Upper lobe of left lung (tissue), 4 donors: Measurements from ENCODE around the gene EPB41L3.

Experiments used
- CTCF ChIP-seq, 6 experiments: fragments of 450-650 bp in 4 of 6; fragments of 200-600 bp in 2 of 6; sonication (generic) in 2 of 6; IDR thresholded peaks; one replicate each; pipeline ENCODE4 v1.5.1; 2016 to 2019; ENCODE audit warnings: antibody characterized with exemption in 6 of 6
- POLR2A ChIP-seq, 4 donors: fragments of 450-650 bp; IDR thresholded peaks; one replicate each; pipeline ENCODE4 v1.5.1; 2016 to 2017; ENCODE audit warnings: antibody characterized with exemption in 4 of 4, mild to moderate bottlenecking in 2 of 4
- POLR2AphosphoS5 ChIP-seq, 2 donors: sonication (generic); formaldehyde crosslinking; IDR thresholded peaks; one replicate each; pipeline ENCODE4 v1.5.1; 2017; ENCODE audit warnings: antibody characterized with exemption in 2 of 2

DNA sequence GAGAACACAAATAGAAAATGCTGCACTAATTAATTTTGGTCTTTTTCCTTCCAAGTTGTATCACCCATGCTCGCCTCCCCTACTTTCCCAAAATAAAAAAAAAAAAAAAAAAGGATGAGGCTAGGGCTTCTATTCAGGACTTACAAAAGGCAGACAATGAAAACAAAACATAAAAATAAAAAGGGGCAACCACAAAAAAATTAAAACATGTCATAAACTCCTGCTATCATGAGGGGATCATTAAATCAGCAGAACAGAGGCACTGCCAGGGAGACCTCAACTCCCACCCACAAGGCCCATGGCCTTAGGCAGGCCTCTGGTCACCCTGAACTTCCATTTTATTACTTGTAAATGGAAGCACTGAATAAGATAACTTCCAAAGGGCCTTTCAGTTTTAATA lies 23.3 kb downstream of the EPB41L3 start:
- TF ChIP-seq POLR2A (IDR thresholded peaks at IDR 0.05) (no peak), CTCF (IDR thresholded peaks at IDR 0.05) (no peak), POLR2AphosphoS5 (IDR thresholded peaks at IDR 0.05) (no peak)
